Measurements from ENCODE around the gene ASCC1. TPM values are rescaled to one million over a fixed set of nuclear protein-coding genes. Genes with fewer than 3 reads are reported as not detected.
A peak's percentile ranks its signal among the peaks of the same experiment; 100 is the strongest.

ASCC1 gene
- total and polyA plus RNA-seq, 2 of the 13 experiments (the other 11 are each of a cell fraction or from before 2014, with no cell fraction given): 21.6 to 30.1 TPM

- TF ChIP-seq ZNF407 (CRISPR knock-in tag; IDR thresholded peaks at IDR 0.05; ENCODE audit: not compliant biosample characterization): no peak
- no peak for TF ChIP-seq RBAK (CRISPR knock-in tag; IDR thresholded peaks at IDR 0.05)
- no peak for TF ChIP-seq ZNF441 (CRISPR knock-in tag; IDR thresholded peaks at IDR 0.05; ENCODE audit: borderline replicate concordance)
- no peak for TF ChIP-seq ZFP82 (CRISPR knock-in tag; IDR thresholded peaks at IDR 0.05; ENCODE audit: borderline replicate concordance)
- TF ChIP-seq HOXA5 (CRISPR knock-in tag; IDR thresholded peaks at IDR 0.05): no peak
- peak; percentile 45; the same call in 1 of the 2 replicates for TF ChIP-seq RCOR2 (CRISPR knock-in tag; IDR thresholded peaks at IDR 0.05)
- TF ChIP-seq TEAD3 (CRISPR knock-in tag; optimal IDR thresholded peaks at IDR 0.05; ENCODE audit: borderline replicate concordance): peak; percentile 32
- TF ChIP-seq ZNF770 (CRISPR knock-in tag; IDR thresholded peaks at IDR 0.05): no peak
- no peak for TF ChIP-seq ZNF569 (CRISPR knock-in tag; IDR thresholded peaks at IDR 0.05; ENCODE audit: borderline replicate concordance)
- TF ChIP-seq ZSCAN20 (CRISPR knock-in tag; IDR thresholded peaks at IDR 0.05; ENCODE audit: borderline replicate concordance): no peak
- TF ChIP-seq CSRNP2 (CRISPR knock-in tag; conservative IDR thresholded peaks at IDR 0.05; ENCODE audit: low read depth): no peak
- TF ChIP-seq PATZ1 (CRISPR knock-in tag; IDR thresholded peaks at IDR 0.05): peak; percentile 52; the same call in 1 of the 2 replicates
- 0 out of 2 replicates have a peak, but pooled peaks have one; percentile 36 for TF ChIP-seq HNF1B (CRISPR knock-in tag; IDR thresholded peaks at IDR 0.05)
- no peak for TF ChIP-seq ZNF335 (CRISPR knock-in tag; IDR thresholded peaks at IDR 0.05)
These were observed 35.6 kb upstream of the ASCC1 start (continued) for GRCh38 chr10:72251635-72252034.

Data from HepG2 (cell line).